K562 (cell line): Measurements from ENCODE around the gene TMEM138. TPM values are rescaled to one million over a fixed set of nuclear protein-coding genes. Genes with fewer than 3 reads are reported as not detected.

ENCODE experiments used
- ARID1B ChIP-seq: fragments of 450-650 bp; IDR thresholded peaks from 2 replicates; pipeline ENCODE4 v1.6.1; 2016; ENCODE audit warnings: antibody characterized with exemption, mild to moderate bottlenecking, inconsistent platforms
- ARNT ChIP-seq, 2 experiments: fragments of 450-650 bp; IDR thresholded peaks; 2 replicates each; pipeline ENCODE4 v1.6.1; 2016; ENCODE audit warnings: mild to moderate bottlenecking in 1 of 2
- DIDO1 ChIP-seq: fragments of 450-650 bp; IDR thresholded peaks from 2 replicates; pipeline ENCODE4 v1.6.1; 2016; ENCODE audit warnings: low read depth, missing biosample characterization, missing genetic modification characterization
- DPF2 ChIP-seq: fragments of 450-650 bp; IDR thresholded peaks from 2 replicates; pipeline ENCODE4 v1.6.1; 2016
- ETV6 ChIP-seq, 3 experiments: fragments of 150-350 bp in 1 of 3; sonication (generic) in 1 of 3; formaldehyde crosslinking in 1 of 3; IDR thresholded peaks; 2 replicates each; pipeline versions ENCODE4 v1.6.1 to v1.8.0; 2014 to 2022; ENCODE audit warnings: borderline replicate concordance in 2 of 3, low read depth in 2 of 3, antibody characterized with exemption in 1 of 3, low read length in 1 of 3, mild to moderate bottlenecking in 1 of 3, missing genetic modification reagents in 1 of 3
- FOXJ3 ChIP-seq: sonication (generic); formaldehyde crosslinking; IDR thresholded peaks from 2 replicates; pipeline ENCODE4 v1.4.0; 2020; ENCODE audit warnings: mild to moderate bottlenecking, missing genetic modification reagents
- FOXP1 ChIP-seq: sonication (generic); formaldehyde crosslinking; IDR thresholded peaks from 2 replicates; pipeline ENCODE4 v1.8.0; 2022; ENCODE audit warnings: mild to moderate bottlenecking, missing genetic modification reagents
- KHSRP ChIP-seq: fragments of 450-650 bp; IDR thresholded peaks from 2 replicates; pipeline ENCODE4 v1.6.1; 2017
- KLF1 ChIP-seq: fragments of 450-650 bp; IDR thresholded peaks from 2 replicates; pipeline ENCODE4 v1.6.1; 2016; ENCODE audit warnings: missing genetic modification characterization, missing compliant biosample characterization
- MITF ChIP-seq: IDR thresholded peaks from 2 replicates; pipeline ENCODE4 v1.6.1; 2014; ENCODE audit warnings: antibody characterized with exemption
- MXI1 ChIP-seq: IDR thresholded peaks from 2 replicates; pipeline ENCODE4 v1.6.1; 2011; ENCODE audit warnings: low read depth, mild to moderate bottlenecking, improper control_type of control experiment, low read length
- NCOR1 ChIP-seq: fragments of 450-650 bp; IDR thresholded peaks from 2 replicates; pipeline ENCODE4 v1.6.1; 2016; ENCODE audit warnings: mild to moderate bottlenecking, moderate library complexity
- NEUROD1 ChIP-seq: fragments of 150-350 bp; IDR thresholded peaks from 2 replicates; pipeline ENCODE4 v1.6.1; 2014; ENCODE audit warnings: borderline replicate concordance, low read length, low read depth; ENCODE audit not compliant: partially characterized antibody
- NRF1 ChIP-seq, 2 experiments: fragments of 450-650 bp; IDR thresholded peaks in 1 of 2; conservative IDR thresholded peaks in 1 of 2; 2 replicates each; pipeline ENCODE4 v1.6.1; 2014; ENCODE audit warnings: mild to moderate bottlenecking in 2 of 2
- ZBTB1 ChIP-seq: sonication (generic); formaldehyde crosslinking; IDR thresholded peaks from 2 replicates; pipeline ENCODE4 v1.8.1; 2023; ENCODE audit warnings: missing genetic modification reagents, low read depth, mild to moderate bottlenecking, borderline replicate concordance
- ZNF75A ChIP-seq: fragments of 450-650 bp; formaldehyde crosslinking; IDR thresholded peaks from 2 replicates; pipeline ENCODE4 v1.4.0; 2020; ENCODE audit warnings: mild to moderate bottlenecking
- polyA plus RNA-seq, 8 experiments: library from polyadenylated mRNA; depleted of rRNA in 4 of 8; stranded (reverse) in 5 of 8; unstranded in 3 of 8; fragments of >200 nt; fragmentation: Nextera tagmentation in 2 of 8; fragmentation: Illumina TruSeq in 1 of 8; extraction: Ambion mirVana in 2 of 8; extraction: Trizol in 1 of 8; gene quantifications; 2 replicates each; pipeline versions ENCODE4 v1.2.1 to v1.2.3, GENCODE V29; 2011 to 2014; ENCODE audit warnings: inconsistent platforms in 1 of 8, missing spikeins in 1 of 8
- total RNA-seq, 7 experiments: library from RNA; depleted of rRNA in 6 of 7; stranded (reverse); fragments of >200 nt in 6 of 7; fragmentation: Illumina TruSeq in 2 of 7; extraction: Trizol in 2 of 7; gene quantifications; 2 replicates each; pipeline versions ENCODE4 v1.2.1 to v1.2.3, GENCODE V29; 2011 to 2021; ENCODE audit warnings: low replicate concordance in 1 of 7
- TF ChIP-seq, protein P1 (sequence below): fragments of 250-450 bp; sonication (Bioruptor Pico); IDR thresholded peaks from 2 replicates; pipeline ENCODE4 v1.8.0; 2022; ENCODE audit warnings: inconsistent platforms, mild to moderate bottlenecking, moderate library complexity, borderline replicate concordance
- TF ChIP-seq, protein P2 (sequence below), 2 experiments: fragments of 450-650 bp in 1 of 2; sonication (generic) in 1 of 2; formaldehyde crosslinking in 1 of 2; IDR thresholded peaks in 1 of 2; conservative IDR thresholded peaks in 1 of 2; 2 replicates each; pipeline versions ENCODE4 v1.6.1 to v1.8.1; 2016 to 2023; ENCODE audit warnings: mild to moderate bottlenecking in 2 of 2, moderate library complexity in 2 of 2, inconsistent platforms in 1 of 2, missing genetic modification reagents in 1 of 2

TMEM138 gene
- total and polyA plus RNA-seq, 9 of the 15 experiments (the other 6 are each of a cell fraction or from before 2014, with no cell fraction given): 23.2 to 168 (median 63.1) TPM

DNA sequence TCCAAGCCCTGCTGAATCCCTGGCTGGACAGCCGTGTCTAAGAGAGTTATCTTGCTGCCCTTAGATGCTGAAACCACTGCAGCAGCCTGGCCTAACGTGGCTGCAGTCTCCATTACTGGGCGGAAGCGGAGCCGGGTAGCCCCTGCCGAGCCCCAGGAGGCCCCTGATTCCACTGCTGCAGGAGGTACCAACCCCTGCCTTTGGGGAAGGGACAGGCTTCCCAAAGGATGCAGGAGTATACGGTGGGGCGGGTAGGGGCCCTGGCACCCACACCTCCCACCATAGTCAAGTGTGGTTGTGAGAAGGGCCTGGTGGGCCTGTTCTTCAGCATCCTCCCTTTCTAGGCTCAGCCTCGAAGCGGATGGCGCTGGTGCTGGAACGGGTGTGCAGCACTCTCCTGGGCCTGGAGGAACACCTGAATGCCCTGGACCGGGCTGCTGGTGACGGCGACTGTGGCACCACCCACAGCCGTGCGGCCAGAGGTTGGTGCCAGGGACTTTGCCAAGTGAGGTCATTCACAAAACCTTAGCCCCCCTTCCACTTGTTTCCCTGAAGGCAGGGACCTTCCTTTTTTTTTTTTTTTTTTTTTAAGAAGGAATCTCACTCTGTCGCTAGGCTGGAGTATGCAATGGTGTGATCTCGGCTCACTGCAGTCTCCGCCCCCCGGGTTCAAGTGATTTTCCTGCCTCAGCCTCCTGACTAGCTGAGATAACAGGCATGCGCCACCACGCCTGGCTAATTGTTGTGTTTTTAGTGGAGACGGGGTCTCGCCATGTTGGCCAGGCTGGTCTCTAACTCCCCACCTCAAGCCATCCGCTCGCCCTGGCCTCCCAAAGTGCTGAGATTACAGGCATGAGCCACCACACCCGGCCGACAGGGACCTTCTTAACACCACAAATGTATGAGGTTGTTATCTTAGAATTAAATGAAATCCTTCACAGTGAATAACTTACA is 18.1 kb upstream of the TMEM138 start (continued):
- no peak for TF ChIP-seq FOXP1 (CRISPR knock-in tag)
- TF ChIP-seq ZBTB1 (CRISPR knock-in tag): no peak
- TF ChIP-seq ARNT (IDR thresholded peaks at IDR 0.05): no peak
- TF ChIP-seq NEUROD1: no peak
- TF ChIP-seq, protein P1, sequence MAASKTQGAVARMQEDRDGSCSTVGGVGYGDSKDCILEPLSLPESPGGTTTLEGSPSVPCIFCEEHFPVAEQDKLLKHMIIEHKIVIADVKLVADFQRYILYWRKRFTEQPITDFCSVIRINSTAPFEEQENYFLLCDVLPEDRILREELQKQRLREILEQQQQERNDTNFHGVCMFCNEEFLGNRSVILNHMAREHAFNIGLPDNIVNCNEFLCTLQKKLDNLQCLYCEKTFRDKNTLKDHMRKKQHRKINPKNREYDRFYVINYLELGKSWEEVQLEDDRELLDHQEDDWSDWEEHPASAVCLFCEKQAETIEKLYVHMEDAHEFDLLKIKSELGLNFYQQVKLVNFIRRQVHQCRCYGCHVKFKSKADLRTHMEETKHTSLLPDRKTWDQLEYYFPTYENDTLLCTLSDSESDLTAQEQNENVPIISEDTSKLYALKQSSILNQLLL (CRISPR knock-in tag): no peak
- no peak for TF ChIP-seq MITF
- TF ChIP-seq NRF1 (conservative IDR thresholded peaks at IDR 0.05 in 1 of 2, IDR thresholded peaks at IDR 0.05 in 1 of 2): peak in 1 of 2 experiments; percentile 35; a peak in 1 of 4 replicates
- no peak for TF ChIP-seq DIDO1
- no peak for TF ChIP-seq ETV6 (IDR thresholded peaks at IDR 0.05; ENCODE audit: borderline replicate concordance in 1 of 2, low read depth in 2 of 2, low read length in 1 of 2)
- TF ChIP-seq ETV6 (CRISPR knock-in tag; IDR thresholded peaks at IDR 0.05; ENCODE audit: borderline replicate concordance): no peak
- no peak for TF ChIP-seq MXI1
- no peak for TF ChIP-seq FOXJ3 (CRISPR knock-in tag)
- TF ChIP-seq, protein P2, sequence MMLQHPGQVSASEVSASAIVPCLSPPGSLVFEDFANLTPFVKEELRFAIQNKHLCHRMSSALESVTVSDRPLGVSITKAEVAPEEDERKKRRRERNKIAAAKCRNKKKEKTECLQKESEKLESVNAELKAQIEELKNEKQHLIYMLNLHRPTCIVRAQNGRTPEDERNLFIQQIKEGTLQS (IDR thresholded peaks at IDR 0.05): no peak
- TF ChIP-seq, protein P2 (CRISPR knock-in tag; conservative IDR thresholded peaks at IDR 0.05): no peak
- no peak for TF ChIP-seq KHSRP
- no peak for TF ChIP-seq ZNF75A (CRISPR knock-in tag)
- peak; percentile 34; the same call in 1 of the 2 replicates for TF ChIP-seq NCOR1
- peak; percentile 73 for TF ChIP-seq ARID1B
- no peak for TF ChIP-seq KLF1 (tag)
- TF ChIP-seq DPF2: peak; percentile 47; the same call in 1 of the 2 replicates
